Ramos (cell line): Measurements from ENCODE around the gene FMNL3.

ENCODE experiments used
- in situ Hi-C: fragments of 300-500 bp; cut with MboI; formaldehyde crosslinking; loops from one replicate; pipeline ENCODE4 v1.14.3; 2022; ENCODE audit warnings: low sequenced_read_pairs; ENCODE audit not compliant: unreplicated experiment

Gene FMNL3

GRCh38 chr12:49659753-49660152 lies 47.5 kb downstream of the FMNL3 start:
- in situ Hi-C loops, result no loop called here

- in situ Hi-C loops, result no loop called here
Observed at GRCh38 chr12:49658276-49658675, 48.9 kb downstream of the FMNL3 start.

- in situ Hi-C loops, result no loop called here
Observed at GRCh38 chr12:49655595-49656236, 51.5 kb downstream of the FMNL3 start.

GRCh38 chr12:49654715-49655114 lies 52.5 kb downstream of the FMNL3 start:
- in situ Hi-C loops, result no loop called here

GRCh38 chr12:49652921-49653520 lies 54.2 kb downstream of the FMNL3 start:
- in situ Hi-C loops, result no loop called here

GRCh38 chr12:49651855-49652254 lies 55.4 kb downstream of the FMNL3 start:
- in situ Hi-C loops, result no loop called here

GRCh38 chr12:49649892-49650291 lies 57.3 kb downstream of the FMNL3 start:
- in situ Hi-C loops, result no loop called here

- in situ Hi-C loops, result no loop called here
Observed at GRCh38 chr12:49649445-49649844, 57.8 kb downstream of the FMNL3 start.

- in situ Hi-C loops, result no loop called here
Observed at GRCh38 chr12:49648712-49649003, 58.5 kb downstream of the FMNL3 start.

GRCh38 chr12:49647827-49648711 lies 59.1 kb downstream of the FMNL3 start:
- in situ Hi-C loops, result no loop called here

- in situ Hi-C loops, result no loop called here
Observed at GRCh38 chr12:49646871-49647654, 60.1 kb downstream of the FMNL3 start.

GRCh38 chr12:49646331-49646830 lies 60.8 kb downstream of the FMNL3 start:
- in situ Hi-C loops, result no loop called here

- in situ Hi-C loops, result no loop called here
Observed at GRCh38 chr12:49645146-49646039, 61.8 kb downstream of the FMNL3 start.

GRCh38 chr12:49644620-49644994 lies 62.6 kb downstream of the FMNL3 start:
- in situ Hi-C loops, result loop anchor here (5.0 kb wide), 1 partner anchor 63 kb away; the partner anchor contains the start of gene FMNL3

GRCh38 chr12:49643961-49644619 lies 63.1 kb downstream of the FMNL3 start:
- in situ Hi-C loops, result loop anchor here (5.0 kb wide), 1 partner anchor 63 kb away; the partner anchor contains the start of gene FMNL3

- in situ Hi-C loops, result loop anchor here (5.0 kb wide), 1 partner anchor 64 kb away; the partner anchor contains the start of gene FMNL3
Observed at GRCh38 chr12:49643135-49643534, 64.1 kb downstream of the FMNL3 start.

GRCh38 chr12:49642370-49642802 lies 64.8 kb downstream of the FMNL3 start:
- in situ Hi-C loops, result loop anchor here (5.0 kb wide), 1 partner anchor 65 kb away; the partner anchor contains the start of gene FMNL3

- in situ Hi-C loops, result loop anchor here (5.0 kb wide), 1 partner anchor 65 kb away; the partner anchor contains the start of gene FMNL3
Observed at GRCh38 chr12:49641748-49642369, 65.3 kb downstream of the FMNL3 start.
